HepG2 (cell line): ENCODE data around the gene SIRT6. TPM values are rescaled to one million over a fixed set of nuclear protein-coding genes. Genes with fewer than 3 reads are reported as not detected.

Experiments
- ATAC-seq: fragments of 200-7000 bp; cut with Tn5 transposase; 3 replicates; pipeline ENCODE4 v1.9.1; 2020; ENCODE audit warnings: mild to moderate bottlenecking, moderate library complexity
- BruUV-seq: library from RNA; stranded (reverse); fragments of 400-500 nt; replicated peaks from 2 replicates; lab custom pipeline; 2021; lab: Mats Ljungman, UMichigan
- CTCF ChIA-PET: fragments of 300-600 bp; formaldehyde crosslinking; extraction: SDS; loops from one replicate; lab custom pipeline; 2021; ENCODE audit warnings: low total read pairs, inconsistent platforms, low intra/inter-chr PET ratio; lab: Yijun Ruan, JAX
- POLR2A ChIA-PET: fragments of 350-600 bp; sonication (Branson Sonifier 250); formaldehyde crosslinking; loops from one replicate; lab custom pipeline; 2020; ENCODE audit warnings: antibody characterized with exemption, inconsistent platforms; lab: Yijun Ruan, JAX
- DNase-seq: peaks from one replicate; pipeline ENCODE4 v3.0.0-alpha.2; 2015; ENCODE audit warnings: low spot score
- FAIRE-seq: peaks from 3 replicates; lab custom pipeline; 2011; peaks lifted over from hg19 to GRCh38; lab: Jason Lieb, UNC
- H2AFZ ChIP-seq: one replicate; pipeline ENCODE4 v1.6.1; 2011; ENCODE audit warnings: low read length, inconsistent platforms
- H3K27ac ChIP-seq: fragments of 300-600 bp; 3 replicates; pipeline ENCODE4 v1.8.0; 2011; ENCODE audit warnings: mixed run types, mild to moderate bottlenecking, mixed read lengths, low read length, inconsistent platforms; ENCODE audit not compliant: insufficient read depth; ENCODE audit errors: extremely low read length
- H3K27me3 ChIP-seq, 2 experiments: fragments of 200-600 bp in 1 of 2; 2 replicates in 1 of 2; 3 replicates in 1 of 2; pipeline versions ENCODE4 v1.6.0 to v1.8.0; 2011; ENCODE audit warnings: low read length in 2 of 2, mild to moderate bottlenecking in 2 of 2, moderate library complexity in 2 of 2, inconsistent platforms in 1 of 2; ENCODE audit not compliant: insufficient read depth in 2 of 2, control insufficient read depth in 1 of 2
- H3K36me3 ChIP-seq, 2 experiments: fragments of 200-600 bp in 1 of 2; replicated peaks in 1 of 2; 2 replicates in 1 of 2; 3 replicates in 1 of 2; pipeline versions ENCODE4 v1.5.1 to v1.8.0; 2011; ENCODE audit warnings: low read length in 2 of 2, inconsistent platforms in 1 of 2; ENCODE audit not compliant: insufficient read depth in 2 of 2, control insufficient read depth in 1 of 2
- H3K4me1 ChIP-seq: 2 replicates; pipeline ENCODE4 v1.5.1; 2012; ENCODE audit warnings: low read length, inconsistent platforms; ENCODE audit not compliant: insufficient read depth
- H3K4me2 ChIP-seq: 2 replicates; pipeline ENCODE4 v1.6.0; 2011; ENCODE audit warnings: low read depth, low read length, inconsistent platforms
- H3K4me3 ChIP-seq, 3 experiments: fragments of 200-600 bp in 1 of 3; sonication (generic), shearing (Covaris generic) in 1 of 3; replicated peaks in 1 of 3; 2 replicates each; pipeline ENCODE4 v1.5.1; 2011 to 2016; ENCODE audit warnings: low read length in 3 of 3, inconsistent platforms in 2 of 3, low read depth in 2 of 3, mild to moderate bottlenecking in 2 of 3, control low read depth in 1 of 3, mixed read lengths in 1 of 3; ENCODE audit not compliant: insufficient read depth in 1 of 3
- H3K79me2 ChIP-seq: one replicate; pipeline ENCODE4 v1.6.1; 2011; ENCODE audit warnings: low read length, inconsistent platforms; ENCODE audit not compliant: insufficient read depth
- H3K9ac ChIP-seq: 2 replicates; pipeline ENCODE4 v1.6.0; 2011; ENCODE audit warnings: mild to moderate bottlenecking, low read depth, low read length, inconsistent platforms; ENCODE audit not compliant: insufficient read depth
- H3K9me3 ChIP-seq: 2 replicates; pipeline ENCODE4 v1.5.1; 2012; ENCODE audit warnings: mild to moderate bottlenecking, low read length
- H4K20me1 ChIP-seq: 2 replicates; pipeline ENCODE4 v1.6.0; 2011; ENCODE audit warnings: inconsistent platforms, mild to moderate bottlenecking, low read length, moderate library complexity; ENCODE audit not compliant: insufficient read depth
- CEBPZ ChIP-seq: IDR thresholded peaks from 2 replicates; pipeline ENCODE4 v1.6.1; 2012; ENCODE audit warnings: low read length, improper control_type of control experiment
- HDAC6 ChIP-seq: fragments of 200-600 bp; sonication (generic); IDR thresholded peaks from 2 replicates; pipeline ENCODE4 v1.7.0; 2017; ENCODE audit warnings: mild to moderate bottlenecking, antibody characterized with exemption, low read length, low read depth
- MLLT10 ChIP-seq: sonication (generic); formaldehyde crosslinking; IDR thresholded peaks from 2 replicates; pipeline ENCODE4 v1.4.0; 2020; ENCODE audit warnings: missing genetic modification reagents
- POLR2AphosphoS5 ChIP-seq: IDR thresholded peaks from 2 replicates; pipeline ENCODE4 v1.6.1; 2012; ENCODE audit warnings: low read depth, low read length
- RXRB ChIP-seq: IDR thresholded peaks from 2 replicates; pipeline ENCODE4 v1.6.1; 2016; ENCODE audit warnings: borderline replicate concordance, missing genetic modification reagents, missing compliant biosample characterization
- ZNF136 ChIP-seq: sonication (generic); formaldehyde crosslinking; IDR thresholded peaks from 2 replicates; pipeline ENCODE4 v1.8.1; 2022; ENCODE audit warnings: low read depth, mild to moderate bottlenecking, moderate library complexity, missing genetic modification reagents
- ZNF180 ChIP-seq: sonication (generic); formaldehyde crosslinking; IDR thresholded peaks from 2 replicates; pipeline ENCODE4 v1.4.0; 2020; ENCODE audit warnings: low read depth, missing genetic modification reagents, borderline replicate concordance
- ZNF253 ChIP-seq: sonication (generic); formaldehyde crosslinking; IDR thresholded peaks from 2 replicates; pipeline ENCODE4 v1.8.0; 2022; ENCODE audit warnings: mild to moderate bottlenecking, missing genetic modification reagents, borderline replicate concordance
- WGBS: methylation state at CpG from one replicate; pipeline ENCODE4 v1.1.6; 2017; ENCODE audit warnings: low lambda C conversion rate; 5-methylcytosine and 5-hydroxymethylcytosine counted together
- in situ Hi-C: cut with HindIII; loops from 2 replicates; pipeline ENCODE4 v1.10.0; 2017; ENCODE audit warnings: low pct_unique_long_range_greater_than_20kb; ENCODE audit not compliant: extremely low pct_ligation_motif_present
- intact Hi-C: fragments of 100-400 bp; cut with micrococcal nuclease; formaldehyde crosslinking; loops from one replicate; pipeline ENCODE4 v1.10.0; 2022; ENCODE audit not compliant: unreplicated experiment
- polyA plus RNA-seq, 8 experiments: library from polyadenylated mRNA; depleted of rRNA in 3 of 8; stranded (reverse) in 7 of 8; unstranded in 1 of 8; fragments of >200 nt; fragmentation: Illumina TruSeq in 4 of 8; extraction: Trizol in 4 of 8; gene quantifications; 2 replicates each; pipeline versions ENCODE4 v1.2.1 to v1.2.3, GENCODE V29; 2011 to 2016; ENCODE audit warnings: low read depth in 4 of 8, missing spikeins in 1 of 8, mixed read lengths in 1 of 8; ENCODE audit not compliant: insufficient read depth in 1 of 8
- total RNA-seq, 5 experiments: library from RNA; depleted of rRNA; stranded (reverse); fragments of >200 nt; fragmentation: Illumina TruSeq; extraction: Trizol; gene quantifications; 2 replicates each; pipeline ENCODE4 v1.2.3, GENCODE V29; 2016; ENCODE audit warnings: low read depth in 1 of 5

Gene SIRT6
- total and polyA plus RNA-seq, 2 of the 13 experiments (the other 11 are each of a cell fraction or from before 2014, with no cell fraction given) = 11.0 to 18.4 TPM

- WGBS = 31% methylated on average over 6 of the region's 6 CpGs
- H3K9me3 ChIP-seq = no peaks in the 10 kb centered on the region
- no peak overlapping the region for H3K9ac ChIP-seq
- peaks cover 0 to 19% of the 10 kb centered on the region in 2 experiments; a peak in 4 of 5 replicates for H3K27me3 ChIP-seq
- intact Hi-C loops (no loop called here), in situ Hi-C loops (loop anchor here (25.0 kb wide), 1 partner anchor 355 kb away; the partner anchor contains the start of gene ZFR2)
- no peak for ATAC-seq
- H3K4me2 ChIP-seq = no peak overlapping the region
- FAIRE-seq = no peak
- peaks cover 34% of the 10 kb centered on the region for H3K4me1 ChIP-seq
- no peak for DNase-seq
- H4K20me1 ChIP-seq = no peaks in the 10 kb centered on the region
- no peak overlapping the region for H3K27ac ChIP-seq
- ChIA-PET CTCF (no interaction called here), POLR2A (no interaction called here)
- no peak for TF ChIP-seq MLLT10 (CRISPR knock-in tag)
- TF ChIP-seq RXRB (CRISPR knock-in tag) = no peak
- no peak for TF ChIP-seq POLR2AphosphoS5
- no peak for TF ChIP-seq HDAC6
- TF ChIP-seq ZNF136 (CRISPR knock-in tag) = no peak
- TF ChIP-seq ZNF180 = no peak
- no peak for TF ChIP-seq ZNF253 (CRISPR knock-in tag)
- no peak for TF ChIP-seq CEBPZ
- no peak overlapping the region for H3K4me3 ChIP-seq
- no TSS peak for BruUV-seq
- H3K36me3 ChIP-seq = no peaks in the 10 kb centered on the region
- no peak overlapping the region for H2AFZ ChIP-seq
- no peaks in the 10 kb centered on the region for H3K79me2 ChIP-seq
Measured at GRCh38 chr19:4216846-4217245, 34.5 kb upstream of the SIRT6 start.
